RWPE2 (cell line): ENCODE data around the gene ZFYVE28.

Source experiments
- ATAC-seq: fragments of 200-7000 bp; cut with Tn5 transposase; 3 replicates; pipeline ENCODE4 v1.9.1; 2021; ENCODE audit warnings: low read depth
- DNase-seq: peaks from one replicate; pipeline ENCODE4 v3.0.0-alpha.2; 2020; ENCODE audit warnings: low spot score
- H3K27ac ChIP-seq: fragments of 450-650 bp; 2 replicates; pipeline ENCODE4 v1.5.1; 2017; ENCODE audit warnings: mild to moderate bottlenecking; ENCODE audit not compliant: poor library complexity, severe bottlenecking
- H3K27me3 ChIP-seq: fragments of 250-450 bp; sonication (Bioruptor Pico); 2 replicates; pipeline ENCODE4 v1.5.1; 2021; ENCODE audit warnings: mild to moderate bottlenecking, moderate library complexity; ENCODE audit not compliant: insufficient read depth, poor library complexity, severe bottlenecking
- H3K36me3 ChIP-seq: fragments of 250-450 bp; sonication (Bioruptor Pico); 2 replicates; pipeline ENCODE4 v1.5.1; 2020; ENCODE audit warnings: low read depth, mild to moderate bottlenecking, moderate library complexity
- H3K4me1 ChIP-seq: fragments of 250-450 bp; sonication (Bioruptor Pico); 2 replicates; pipeline ENCODE4 v1.5.1; 2021; ENCODE audit warnings: mild to moderate bottlenecking, moderate library complexity; ENCODE audit not compliant: insufficient read depth, poor library complexity, severe bottlenecking
- H3K4me3 ChIP-seq: fragments of 250-450 bp; sonication (Bioruptor Pico); 2 replicates; pipeline ENCODE4 v1.5.1; 2021; ENCODE audit warnings: mild to moderate bottlenecking, moderate library complexity; ENCODE audit not compliant: severe bottlenecking
- H3K9me3 ChIP-seq: fragments of 250-450 bp; sonication (Bioruptor Pico); 2 replicates; pipeline ENCODE4 v1.5.1; 2021; ENCODE audit warnings: mild to moderate bottlenecking, moderate library complexity; ENCODE audit not compliant: severe bottlenecking
- TF ChIP-seq, protein P1 (sequence below): fragments of 450-650 bp; IDR thresholded peaks from one replicate; pipeline ENCODE4 v1.5.1; 2017; ENCODE audit warnings: mild to moderate bottlenecking, moderate library complexity; ENCODE audit not compliant: poor library complexity, severe bottlenecking

The ZFYVE28 gene

DNA sequence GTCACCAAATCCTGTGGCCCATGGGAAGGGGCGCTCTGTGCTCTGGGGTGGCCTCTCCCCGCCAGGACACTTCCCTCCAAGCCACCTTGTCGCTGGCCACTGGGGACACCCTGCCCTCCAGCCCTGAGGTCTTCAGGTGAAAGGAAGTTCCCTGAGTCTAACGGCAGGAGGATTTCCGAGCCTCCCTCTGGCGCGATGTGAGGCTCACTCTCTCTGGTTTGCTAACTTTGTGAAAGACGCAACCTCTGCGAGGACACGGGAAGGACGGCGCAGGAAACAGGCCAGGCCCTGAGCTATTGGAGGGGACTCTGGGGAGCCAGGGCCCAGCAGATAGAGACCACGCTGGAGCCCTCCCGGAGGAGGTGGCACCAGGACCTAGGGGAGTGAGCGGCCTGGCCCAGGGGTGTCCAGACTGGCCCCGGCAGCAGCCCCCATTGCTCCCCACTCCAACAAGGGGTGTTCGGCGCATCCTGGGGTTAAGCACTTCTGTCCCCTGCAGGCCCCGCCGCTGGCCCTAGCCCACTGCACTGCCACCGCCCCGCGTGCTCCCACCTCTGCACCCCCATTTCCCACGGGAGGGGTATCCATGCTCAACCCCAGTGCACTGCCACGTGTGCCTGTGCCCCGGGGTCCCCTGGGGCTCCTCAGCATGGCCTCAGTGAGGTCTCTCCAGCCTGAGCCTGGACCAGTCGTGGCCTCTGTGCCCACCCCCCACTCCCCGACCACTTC, 84.4 kb downstream of the ZFYVE28 start:
- Histone ChIP-seq H3K4me1 (peaks cover 9% of the 10 kb centered on the region), H3K9me3 (no peaks in the 10 kb centered on the region), H3K36me3 (no peaks in the 10 kb centered on the region), H3K4me3 (no peak overlapping the region), H3K27ac (no peak overlapping the region), H3K27me3 (no peaks in the 10 kb centered on the region)
- no peak for DNase-seq
- no peak for ATAC-seq
- TF ChIP-seq, protein P1, sequence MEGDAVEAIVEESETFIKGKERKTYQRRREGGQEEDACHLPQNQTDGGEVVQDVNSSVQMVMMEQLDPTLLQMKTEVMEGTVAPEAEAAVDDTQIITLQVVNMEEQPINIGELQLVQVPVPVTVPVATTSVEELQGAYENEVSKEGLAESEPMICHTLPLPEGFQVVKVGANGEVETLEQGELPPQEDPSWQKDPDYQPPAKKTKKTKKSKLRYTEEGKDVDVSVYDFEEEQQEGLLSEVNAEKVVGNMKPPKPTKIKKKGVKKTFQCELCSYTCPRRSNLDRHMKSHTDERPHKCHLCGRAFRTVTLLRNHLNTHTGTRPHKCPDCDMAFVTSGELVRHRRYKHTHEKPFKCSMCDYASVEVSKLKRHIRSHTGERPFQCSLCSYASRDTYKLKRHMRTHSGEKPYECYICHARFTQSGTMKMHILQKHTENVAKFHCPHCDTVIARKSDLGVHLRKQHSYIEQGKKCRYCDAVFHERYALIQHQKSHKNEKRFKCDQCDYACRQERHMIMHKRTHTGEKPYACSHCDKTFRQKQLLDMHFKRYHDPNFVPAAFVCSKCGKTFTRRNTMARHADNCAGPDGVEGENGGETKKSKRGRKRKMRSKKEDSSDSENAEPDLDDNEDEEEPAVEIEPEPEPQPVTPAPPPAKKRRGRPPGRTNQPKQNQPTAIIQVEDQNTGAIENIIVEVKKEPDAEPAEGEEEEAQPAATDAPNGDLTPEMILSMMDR, result no peak

DNA sequence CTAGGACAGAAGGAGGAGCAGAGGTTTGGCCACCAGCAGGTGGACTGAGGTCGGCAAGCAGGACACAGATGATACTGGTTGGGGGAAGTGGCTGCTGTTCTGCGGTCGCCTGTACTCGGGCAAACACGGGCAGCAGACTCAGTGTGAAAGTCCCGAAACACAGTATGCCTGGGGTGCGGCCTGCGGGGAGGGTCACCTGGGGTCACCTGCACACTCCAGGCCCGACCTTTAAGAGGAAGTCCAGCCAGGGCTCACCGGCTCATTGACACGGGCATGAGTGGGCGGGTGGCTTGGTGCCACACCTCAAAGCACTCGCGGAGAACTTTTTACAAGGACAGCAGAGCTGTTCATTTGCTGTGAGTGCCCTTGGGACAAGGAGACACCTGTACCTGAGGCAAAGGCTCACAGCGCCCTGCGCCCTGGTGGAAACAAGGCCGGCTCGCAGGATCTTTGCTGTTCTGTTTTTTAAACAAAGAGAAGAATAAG, 85.0 kb downstream of the ZFYVE28 start:
- no peak overlapping the region for H3K27ac ChIP-seq
- no peaks in the 10 kb centered on the region for H3K27me3 ChIP-seq
- no peaks in the 10 kb centered on the region for H3K36me3 ChIP-seq
- TF ChIP-seq, protein P1, result no peak
- no peak overlapping the region for H3K4me3 ChIP-seq
- peaks cover 9% of the 10 kb centered on the region for H3K4me1 ChIP-seq
- H3K9me3 ChIP-seq, result no peaks in the 10 kb centered on the region
- no peak for ATAC-seq
- no peak for DNase-seq

DNA sequence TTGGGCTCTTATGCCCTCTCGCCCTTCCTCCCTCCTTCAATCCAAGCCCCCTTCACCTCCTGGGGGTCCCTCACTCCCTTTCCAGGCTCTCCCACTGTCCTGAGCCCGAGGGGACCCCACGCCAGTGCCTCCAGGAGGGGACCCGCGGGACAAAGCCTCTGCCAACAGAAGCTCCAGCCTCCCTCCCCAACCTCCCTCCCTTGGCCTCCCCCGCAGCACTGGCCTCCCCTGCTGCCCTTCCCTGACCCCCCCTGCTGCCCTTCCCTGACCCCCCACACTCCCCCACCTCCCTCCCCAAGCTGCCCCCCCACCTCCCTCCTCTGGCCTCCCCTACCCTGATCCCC, 85.5 kb downstream of the ZFYVE28 start:
- Histone ChIP-seq H3K36me3 (no peaks in the 10 kb centered on the region), H3K4me3 (no peak overlapping the region), H3K27ac (no peak overlapping the region), H3K9me3 (no peaks in the 10 kb centered on the region), H3K4me1 (peaks cover 9% of the 10 kb centered on the region), H3K27me3 (no peaks in the 10 kb centered on the region)
- no peak for ATAC-seq
- no peak for DNase-seq
- TF ChIP-seq, protein P1, result no peak

DNA sequence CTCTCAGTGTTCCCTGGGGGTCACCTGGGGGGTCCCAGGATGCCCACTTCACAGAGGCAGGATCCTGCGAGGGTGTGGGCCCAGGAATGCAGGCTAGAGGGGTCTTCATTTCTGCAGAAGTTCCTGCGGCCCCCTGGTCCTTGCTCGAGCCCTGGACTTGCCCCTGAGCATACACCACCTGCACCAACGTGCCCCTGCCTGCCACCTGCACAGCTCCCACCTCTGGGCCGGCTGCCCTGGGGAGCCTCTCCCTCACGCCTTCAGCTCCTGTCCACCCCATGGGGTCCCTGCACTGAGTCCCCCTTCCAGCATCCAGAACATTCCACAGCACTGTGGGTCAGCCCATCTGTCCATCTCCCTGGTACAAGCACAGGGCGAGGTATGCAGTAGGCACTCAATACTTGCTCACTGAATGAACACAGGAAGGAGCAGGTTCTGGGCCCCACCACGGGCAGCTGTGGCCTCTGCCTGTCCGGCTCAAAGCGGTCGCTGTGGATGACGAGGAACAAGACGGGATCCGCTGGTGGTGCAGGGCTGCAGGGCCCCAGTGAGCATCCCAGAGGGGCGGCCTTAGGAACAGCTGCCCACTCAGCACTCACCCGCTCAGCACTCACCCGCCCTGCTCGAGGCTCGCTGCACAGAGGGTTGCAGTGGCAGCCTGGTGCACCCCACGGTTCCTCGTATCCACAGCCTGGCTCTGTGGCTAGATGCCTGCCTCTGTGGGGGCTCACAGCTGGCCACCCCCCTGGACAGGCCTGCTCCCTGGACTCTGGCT, 86.1 kb downstream of the ZFYVE28 start:
- H3K27me3 ChIP-seq, result no peaks in the 10 kb centered on the region
- TF ChIP-seq, protein P1, result no peak
- H3K36me3 ChIP-seq, result 0 out of 2 replicates have a peak, but pooled peaks cover 3% of the 10 kb centered on the region
- no peak overlapping the region for H3K27ac ChIP-seq
- no peak overlapping the region for H3K4me3 ChIP-seq
- peaks cover 9% of the 10 kb centered on the region for H3K4me1 ChIP-seq
- ATAC-seq, result no peak
- peaks cover 4% of the 10 kb centered on the region for H3K9me3 ChIP-seq
- no peak for DNase-seq
